Prostate gland (tissue), 2 donors: ENCODE results near the gene ASAP3.

Experiments
- CTCF ChIP-seq, 4 experiments: fragments of 200-600 bp in 2 of 4; fragments of 450-650 bp in 2 of 4; sonication (generic) in 2 of 4; IDR thresholded peaks; 1 replicate in 3 of 4; 2 replicates in 1 of 4; pipeline ENCODE4 v1.5.1; 2016 to 2019; ENCODE audit warnings: antibody characterized with exemption in 4 of 4, mild to moderate bottlenecking in 2 of 4, moderate library complexity in 2 of 4
- POLR2A ChIP-seq: fragments of 450-650 bp; IDR thresholded peaks from one replicate; pipeline ENCODE4 v1.6.1; 2016; ENCODE audit warnings: antibody characterized with exemption, mild to moderate bottlenecking

GRCh38 chr1:23387494-23387893, 96.5 kb downstream of the ASAP3 start:
- TF ChIP-seq POLR2A (no peak), CTCF (IDR thresholded peaks at IDR 0.05) (no peak)
